NCI-H1048 (cell line): ENCODE results near the gene MYO6.

Experiments used
- DNase-seq: peaks from one replicate; lab custom pipeline; 2025; lab: John Stamatoyannopoulos, UW

The MYO6 gene

DNA sequence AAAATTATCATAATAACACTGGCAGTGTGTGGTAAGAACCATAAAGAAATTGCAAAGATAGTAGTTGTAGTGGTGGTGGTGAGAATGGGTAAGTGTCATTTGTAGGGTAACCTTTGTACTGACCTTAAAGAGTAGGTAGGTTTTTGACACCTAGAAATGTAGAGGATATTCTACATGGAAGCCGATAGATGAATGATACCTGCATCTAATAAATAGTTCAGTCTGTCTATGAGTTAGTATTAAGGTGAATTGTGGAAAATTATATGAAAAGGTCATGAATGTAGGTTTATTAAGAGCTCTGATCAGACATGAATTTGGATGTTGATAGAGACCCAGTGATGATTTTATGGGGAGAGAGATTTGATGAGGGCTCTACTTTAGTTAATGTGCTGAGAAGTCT is 78.1 kb downstream of the MYO6 start:
- no peak for DNase-seq

DNA sequence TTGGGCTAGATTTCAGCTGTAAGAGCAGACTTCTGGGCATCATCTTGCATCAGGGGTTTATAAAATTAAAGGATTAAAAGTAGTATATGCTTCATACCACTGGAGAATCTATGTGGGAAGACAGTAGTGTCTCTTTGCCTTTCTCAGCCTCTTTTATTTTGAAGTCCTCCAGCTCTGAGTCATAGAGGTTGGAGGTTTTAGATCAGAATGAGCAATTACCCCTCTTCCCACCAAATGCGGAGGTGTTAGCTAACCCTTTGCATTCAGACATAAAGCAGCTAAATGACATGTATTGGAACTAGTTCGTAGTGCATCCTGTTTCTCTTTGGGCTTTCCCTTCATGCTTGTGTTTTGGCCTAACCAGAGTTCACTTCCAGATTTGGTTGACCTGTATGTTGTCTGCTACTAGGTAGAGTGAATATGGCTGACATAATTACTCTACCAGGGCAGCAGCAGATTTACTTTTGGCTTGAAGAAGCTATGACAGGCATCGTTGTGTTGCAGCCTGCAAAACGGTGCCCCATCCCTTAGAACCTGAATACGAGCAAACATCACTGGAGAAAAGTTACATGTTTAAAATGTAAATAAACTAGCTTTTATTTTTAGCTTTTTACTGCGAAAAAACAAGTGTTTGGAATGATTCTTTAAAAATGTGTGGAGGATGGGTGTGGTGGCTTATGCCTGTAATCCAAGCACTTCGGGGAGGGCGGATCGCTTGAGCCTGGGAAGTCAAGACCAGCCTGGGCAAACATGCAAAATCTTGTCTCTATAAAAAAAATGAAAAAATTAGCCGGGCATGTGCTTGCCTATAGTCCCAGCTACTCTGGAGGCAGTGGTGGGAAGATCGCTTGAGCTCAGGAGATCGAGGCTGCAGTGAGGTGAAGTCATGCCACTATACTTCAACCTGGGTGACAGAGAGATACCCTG is 82.2 kb downstream of the MYO6 start:
- DNase-seq, result no peak

DNA sequence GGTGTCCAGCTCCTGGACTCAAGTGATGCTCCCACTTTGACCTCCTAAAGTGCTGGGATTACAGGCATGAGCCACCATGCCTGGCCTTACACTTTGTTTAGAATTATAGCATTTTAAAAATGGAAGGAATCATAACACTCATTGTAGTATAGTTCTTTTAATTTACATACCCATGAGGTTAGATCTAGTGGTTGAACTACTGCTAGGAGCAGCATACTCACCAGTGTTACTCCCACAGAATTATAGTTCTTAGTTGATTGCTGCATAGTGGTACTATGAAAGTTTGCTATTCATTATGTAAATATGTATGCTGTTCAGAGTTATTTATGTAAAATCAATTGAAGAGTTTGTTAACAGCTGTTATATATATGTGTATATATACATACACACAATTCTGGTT is 85.4 kb downstream of the MYO6 start:
- DNase-seq, result no peak

DNA sequence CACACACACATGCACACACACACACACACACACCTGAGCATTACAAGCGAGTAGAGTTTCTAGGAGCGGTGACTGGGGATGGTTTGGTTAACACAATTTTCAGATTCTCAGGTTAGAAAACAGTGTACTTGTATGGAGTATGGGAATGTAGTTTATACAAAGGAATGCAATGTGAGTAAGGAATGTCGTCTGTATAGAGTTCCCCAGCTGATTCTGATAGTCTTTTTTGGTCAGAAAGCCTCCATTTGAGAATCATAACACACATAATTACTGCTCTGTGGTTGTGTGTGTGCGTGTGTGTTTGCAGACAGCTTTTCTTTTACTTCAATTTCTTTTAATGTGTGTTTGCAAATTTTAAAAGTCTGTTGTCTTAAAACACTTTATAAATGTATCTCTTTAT is 93.2 kb downstream of the MYO6 start:
- DNase-seq, result no peak

DNA sequence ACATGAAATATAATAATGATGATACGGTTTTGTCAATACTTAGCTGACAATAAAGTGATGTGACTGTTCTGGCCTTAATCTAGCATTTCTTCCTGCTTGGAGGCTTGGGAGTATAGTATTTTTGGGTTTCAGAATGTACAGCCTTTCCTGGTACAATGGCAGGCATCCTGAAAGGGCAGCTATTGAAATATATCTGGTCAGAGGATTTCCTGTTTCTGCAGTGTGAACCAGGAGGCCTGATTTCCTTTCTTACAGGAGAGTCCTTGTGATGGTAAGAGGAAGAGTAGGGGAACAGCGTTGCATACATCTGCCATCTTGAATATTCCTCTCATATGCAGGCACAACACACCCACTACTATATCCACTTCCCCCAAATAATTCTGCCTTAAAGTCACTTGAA is 93.7 kb downstream of the MYO6 start:
- DNase-seq, result no peak

DNA sequence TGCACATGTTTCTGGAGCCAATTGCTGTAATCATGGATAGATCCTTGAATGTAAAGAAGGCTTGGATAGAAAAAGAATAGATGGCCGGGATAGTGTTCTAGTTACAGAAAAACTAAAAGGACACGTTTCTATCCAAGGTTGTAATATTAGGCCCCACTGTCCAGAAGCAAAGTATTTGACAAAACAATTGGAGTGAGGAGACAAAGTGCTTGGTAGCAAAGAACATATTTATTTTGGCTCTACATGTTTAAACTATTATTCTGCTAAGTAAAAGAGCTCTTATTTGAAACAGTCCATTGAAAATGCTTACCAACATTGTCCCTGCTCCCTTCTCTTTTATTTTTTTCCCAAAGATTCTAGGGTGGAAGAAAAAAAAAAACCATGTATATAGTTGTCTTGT is 94.4 kb downstream of the MYO6 start:
- no peak for DNase-seq

DNA sequence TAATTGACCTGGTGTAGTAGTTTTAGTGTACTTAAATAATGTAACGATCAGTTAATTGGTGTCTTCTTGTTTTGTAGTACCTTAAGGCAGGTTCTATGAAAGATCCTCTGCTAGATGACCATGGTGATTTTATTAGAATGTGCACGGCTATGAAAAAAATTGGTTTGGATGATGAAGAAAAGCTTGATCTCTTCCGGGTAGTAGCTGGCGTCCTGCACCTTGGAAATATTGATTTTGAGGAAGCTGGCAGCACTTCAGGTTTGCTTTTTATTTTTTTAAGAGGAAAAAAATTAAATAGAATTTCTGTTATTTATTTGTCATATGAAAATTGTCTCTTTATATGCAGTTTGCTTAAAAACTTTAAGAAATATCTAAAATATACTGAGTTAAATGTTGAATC is 99.2 kb downstream of the MYO6 start:
- no peak for DNase-seq

DNA sequence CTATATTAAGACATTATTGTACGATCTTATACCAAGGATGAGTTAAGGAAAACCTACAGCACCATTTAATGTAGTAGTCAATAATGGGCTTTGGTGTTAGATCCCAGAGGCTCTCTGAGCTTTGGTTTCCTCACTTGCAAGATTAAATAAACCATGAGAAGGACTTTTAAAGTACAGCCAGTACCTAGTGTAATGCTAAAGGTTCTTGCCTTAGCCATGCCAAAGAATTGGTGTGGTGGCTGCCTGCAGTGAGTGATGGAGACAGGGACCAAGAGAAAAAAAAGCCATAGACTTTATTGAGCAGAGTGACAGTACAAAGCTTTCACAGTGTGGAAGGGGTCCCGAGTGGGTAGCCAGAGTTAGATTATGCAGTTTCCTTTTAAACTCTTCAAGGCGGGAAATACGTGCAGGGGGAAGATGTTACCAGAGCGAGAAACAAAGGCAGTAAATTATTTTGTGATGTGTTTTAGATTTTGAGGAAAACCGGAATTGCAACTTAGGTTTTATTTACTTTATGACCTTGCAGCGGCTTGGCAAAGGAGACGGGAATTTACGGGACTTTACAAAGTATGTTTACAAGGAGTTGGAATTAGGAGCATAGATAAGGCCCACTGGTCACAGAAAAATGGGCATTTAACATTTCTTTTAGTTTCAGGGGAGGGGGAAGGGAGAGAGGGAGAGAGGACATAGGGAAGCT is 100.4 kb downstream of the MYO6 start:
- no peak for DNase-seq

DNA sequence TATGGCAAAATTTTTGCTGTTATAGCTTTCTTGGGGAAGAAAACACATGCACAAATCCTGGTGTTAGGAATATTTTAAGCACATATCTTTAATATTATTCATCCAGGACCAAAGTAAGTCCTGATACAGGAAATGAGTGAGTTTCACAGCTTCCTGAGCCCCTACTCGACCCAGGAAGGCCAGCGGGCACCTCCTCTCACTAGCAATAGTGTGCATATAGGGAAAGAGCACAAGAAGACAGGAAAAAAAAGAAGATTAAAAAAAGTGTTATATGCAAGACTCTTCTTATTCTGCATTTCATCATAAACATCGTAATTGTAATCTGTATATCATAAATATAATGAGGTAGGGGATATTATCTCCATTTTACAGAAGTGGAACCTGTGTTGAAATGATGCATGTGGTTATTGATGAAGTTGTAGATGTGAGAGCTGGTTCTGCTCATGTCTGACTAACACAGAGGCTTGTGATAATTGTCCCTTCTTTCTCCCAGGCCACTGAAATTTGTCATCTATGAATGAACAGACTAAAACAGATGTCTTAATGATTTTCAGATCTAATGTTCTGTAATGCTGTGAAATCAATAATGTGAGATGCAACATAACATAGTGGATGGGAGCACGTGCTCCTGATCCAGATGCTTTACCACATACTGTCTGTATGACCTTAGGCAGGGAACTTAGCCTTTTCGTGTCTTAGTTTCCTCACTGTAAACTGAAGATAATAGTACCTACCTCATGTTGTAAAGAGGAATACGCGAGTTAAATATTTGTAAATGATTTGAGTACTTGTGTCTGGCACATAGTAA is 101.2 kb downstream of the MYO6 start:
- DNase-seq, result no peak

DNA sequence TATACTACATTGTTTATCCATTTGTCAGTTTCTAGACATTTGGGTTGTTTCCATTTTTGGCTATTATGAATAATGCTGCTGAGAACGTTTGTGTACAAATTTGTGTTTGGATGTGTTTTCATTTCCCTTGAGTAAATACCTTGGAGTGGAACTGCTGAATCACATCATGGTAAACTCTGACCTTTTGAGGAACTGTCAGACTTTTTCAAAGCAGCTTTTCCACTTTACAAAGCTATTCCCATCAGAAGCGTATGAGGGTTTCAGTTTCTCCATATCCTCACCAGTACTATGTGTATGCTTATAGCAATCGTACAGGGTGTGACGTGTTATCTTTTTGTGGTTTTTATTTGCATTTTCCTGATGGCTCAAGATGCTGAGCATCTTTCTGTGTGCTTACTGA is 103.7 kb downstream of the MYO6 start:
- DNase-seq, result no peak

DNA sequence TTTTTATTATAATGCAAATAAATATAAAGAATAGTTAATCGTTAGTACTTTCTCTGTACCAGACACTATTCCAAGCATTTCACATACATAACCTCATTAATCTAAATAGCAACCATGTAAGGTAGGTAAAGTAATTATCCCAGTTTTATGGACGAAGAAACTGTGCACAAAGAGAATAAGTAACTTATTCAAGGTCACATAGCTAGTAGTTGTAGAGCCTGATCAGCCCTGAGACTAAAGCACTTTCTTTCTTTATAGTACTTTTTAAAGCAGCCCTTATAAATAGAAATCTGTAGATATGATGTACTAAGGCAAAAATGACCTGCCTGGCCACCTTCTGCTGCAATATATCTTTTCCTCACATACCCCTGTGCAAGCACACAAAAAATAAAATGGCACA is 104.8 kb downstream of the MYO6 start:
- DNase-seq, result no peak

DNA sequence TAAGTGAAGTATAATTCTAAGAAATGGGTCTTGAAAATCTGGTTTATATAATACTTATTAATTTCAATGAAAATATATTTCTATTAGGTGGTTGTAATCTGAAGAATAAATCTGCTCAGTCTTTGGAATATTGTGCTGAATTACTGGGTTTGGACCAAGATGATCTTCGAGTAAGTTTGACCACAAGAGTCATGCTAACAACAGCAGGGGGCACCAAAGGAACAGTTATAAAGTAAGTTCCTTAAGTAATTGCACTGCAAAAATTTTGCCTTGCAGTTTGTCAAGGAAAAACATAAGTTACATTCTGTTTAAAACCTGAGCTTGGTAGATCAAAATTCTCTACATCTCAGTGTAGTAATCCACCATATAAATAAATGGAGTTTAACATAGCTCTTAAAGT is 106.0 kb downstream of the MYO6 start:
- DNase-seq, result no peak

DNA sequence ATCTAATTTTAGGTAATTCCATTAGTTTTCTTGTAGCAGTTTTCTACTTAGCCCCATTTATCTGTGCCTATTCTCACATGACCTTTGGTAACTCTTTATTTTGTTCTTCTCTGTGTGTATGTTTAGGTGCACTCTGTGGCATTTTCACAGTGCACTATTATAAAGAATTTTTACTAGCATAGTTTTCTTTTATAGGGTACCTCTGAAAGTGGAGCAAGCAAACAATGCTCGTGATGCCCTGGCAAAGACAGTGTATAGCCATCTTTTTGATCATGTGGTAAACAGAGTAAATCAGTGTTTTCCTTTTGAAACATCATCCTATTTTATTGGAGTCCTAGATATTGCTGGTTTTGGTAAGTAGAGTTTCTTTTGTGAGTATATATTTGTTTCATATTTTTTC is 107.9 kb downstream of the MYO6 start:
- no peak for DNase-seq

DNA sequence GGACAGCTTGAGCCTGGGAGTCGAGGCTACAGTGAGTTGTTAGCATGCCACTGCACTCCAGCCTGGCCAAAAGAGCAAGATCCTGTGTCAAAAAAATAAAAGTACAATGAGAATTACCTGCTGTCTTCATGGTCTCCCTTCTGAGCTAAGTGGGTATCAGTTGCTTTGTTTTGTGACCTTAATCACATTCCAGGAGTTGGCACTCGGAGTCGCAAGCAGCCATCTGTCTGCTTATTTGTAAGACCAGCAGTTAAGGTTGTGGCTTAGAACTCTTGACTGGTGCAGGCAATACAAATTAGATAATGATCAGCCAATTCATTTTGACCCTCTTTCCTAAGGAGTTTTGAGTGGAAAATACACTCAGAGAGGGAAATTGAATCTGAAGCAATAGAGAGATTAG is 114.0 kb downstream of the MYO6 start:
- DNase-seq, result no peak

DNA sequence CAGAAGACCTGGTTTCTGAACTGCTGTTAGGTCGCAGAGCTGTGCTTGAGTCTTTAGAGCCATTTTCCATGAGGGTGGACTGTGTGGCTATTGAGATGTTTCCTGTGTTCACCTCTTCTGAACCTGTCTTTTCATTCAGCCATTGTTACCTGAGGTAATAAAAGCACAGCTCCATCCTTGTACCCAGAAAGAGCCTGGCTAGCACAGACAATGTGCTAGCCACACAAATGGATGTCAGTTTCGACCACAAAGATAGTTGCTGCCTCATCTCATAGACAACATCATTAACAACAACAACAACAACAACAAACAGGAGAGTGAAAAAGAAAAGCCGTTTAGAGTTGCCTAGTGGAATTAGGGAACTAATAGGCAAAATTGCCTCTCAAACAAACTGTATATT is 114.7 kb downstream of the MYO6 start:
- no peak for DNase-seq

DNA sequence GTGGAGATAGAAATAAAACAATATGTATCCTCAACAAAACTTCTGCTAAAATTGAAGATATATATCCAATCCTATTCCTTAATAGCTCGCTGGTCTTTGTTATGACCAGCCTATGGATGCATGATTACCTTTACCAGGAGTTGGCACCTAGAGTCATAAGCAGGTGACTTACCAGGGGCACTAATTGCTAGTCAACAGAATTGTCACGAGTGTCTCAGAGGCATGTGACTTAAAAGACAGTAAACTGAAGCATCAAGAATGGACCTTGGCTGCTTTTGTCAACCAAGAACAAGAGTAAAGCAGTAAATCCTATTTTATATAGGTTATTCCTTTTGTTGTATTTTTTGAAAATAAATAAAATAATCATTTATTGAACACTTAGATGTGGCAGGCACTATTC is 115.4 kb downstream of the MYO6 start:
- DNase-seq, result no peak

DNA sequence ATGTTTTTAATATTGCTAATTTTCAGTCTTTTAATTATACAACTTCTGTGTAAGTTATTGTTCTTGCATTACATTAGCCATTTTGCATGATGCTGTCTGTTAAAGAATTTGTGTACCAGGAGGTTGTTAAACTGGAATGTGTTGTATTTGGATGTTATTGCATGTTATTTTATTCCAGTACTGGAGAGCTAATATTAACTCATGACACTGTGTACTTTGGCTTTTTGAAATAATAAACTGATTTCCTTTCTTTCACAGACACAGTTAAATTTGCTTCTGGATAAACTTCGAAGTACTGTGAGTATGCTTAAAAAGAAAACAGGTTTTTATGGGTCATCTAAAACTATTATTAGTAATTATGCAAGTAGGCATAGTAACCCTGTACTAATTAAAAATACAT is 121.3 kb downstream of the MYO6 start:
- DNase-seq, result no peak

DNA sequence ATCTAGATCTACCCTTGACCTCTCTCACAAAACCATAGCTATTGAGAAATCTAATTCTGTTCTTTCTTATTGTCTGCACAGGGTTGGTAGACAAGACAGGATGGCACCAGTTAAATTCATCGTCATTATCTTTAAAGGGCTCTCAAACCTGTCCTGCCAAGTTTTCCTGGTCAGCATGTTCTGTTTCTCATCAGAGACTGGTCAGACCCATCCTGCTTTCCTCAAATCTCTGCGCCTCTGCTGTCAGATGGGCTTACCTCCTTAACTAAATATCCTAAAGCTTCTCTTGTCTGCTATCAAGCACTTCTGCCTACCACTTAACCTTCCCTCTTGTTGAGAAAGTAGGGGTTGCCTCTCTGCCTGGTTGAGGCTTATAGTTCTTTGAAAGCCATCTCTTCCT is 125.2 kb downstream of the MYO6 start:
- DNase-seq, result no peak

DNA sequence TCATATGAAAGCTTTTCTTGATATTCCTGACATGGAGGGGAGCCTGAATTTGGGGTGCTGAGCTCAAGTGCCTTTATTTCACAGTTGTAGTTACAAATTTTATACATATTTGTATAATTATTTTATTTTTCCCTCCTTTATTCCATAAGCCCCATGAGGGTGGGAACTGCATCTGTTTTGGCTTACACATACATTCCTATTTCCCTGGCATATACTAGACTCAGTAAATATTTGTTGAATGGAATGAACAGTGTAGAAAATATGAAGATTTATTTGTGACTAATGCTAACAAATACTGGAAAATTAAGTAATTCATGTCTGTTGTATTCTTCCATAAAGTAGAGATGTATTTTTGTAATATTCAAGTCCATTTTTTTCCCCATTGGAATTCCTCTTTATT is 127.1 kb downstream of the MYO6 start:
- DNase-seq, result no peak

DNA sequence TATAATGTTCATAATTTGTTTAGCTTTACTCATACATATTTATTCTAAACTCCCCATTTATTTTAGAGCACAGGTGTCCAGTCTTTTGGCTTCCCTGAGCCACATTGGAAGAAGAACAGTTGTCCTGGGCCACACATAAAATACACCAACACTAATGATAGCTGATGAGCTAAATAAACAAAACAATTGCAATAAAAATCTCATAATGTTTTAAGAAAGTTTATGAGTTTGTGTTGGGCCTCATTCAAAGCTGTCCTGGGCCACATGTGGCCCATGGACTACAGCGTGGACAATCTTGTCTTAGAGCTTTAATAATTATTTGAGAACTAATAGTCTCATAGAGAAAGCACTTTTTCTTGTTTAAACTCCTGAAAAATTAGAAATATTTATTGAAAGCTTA is 131.3 kb downstream of the MYO6 start:
- no peak for DNase-seq

DNA sequence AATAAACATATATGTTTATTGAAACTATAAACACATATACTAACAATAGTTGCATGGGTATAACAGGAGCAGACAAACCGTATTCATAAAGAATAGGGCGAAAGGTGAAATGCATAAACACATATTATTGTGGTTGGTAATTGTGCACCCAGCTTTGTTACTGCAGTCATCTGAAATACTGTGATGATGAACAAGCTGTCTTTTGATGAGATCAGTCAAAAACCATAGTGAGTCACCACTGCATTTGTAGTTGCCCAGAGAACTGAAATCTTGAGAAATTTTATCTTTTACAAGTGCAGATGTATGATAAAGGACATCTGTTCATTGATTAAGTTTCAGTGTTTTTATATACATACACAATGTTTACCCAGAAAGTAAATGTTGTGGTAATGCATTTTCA is 133.7 kb downstream of the MYO6 start:
- no peak for DNase-seq

DNA sequence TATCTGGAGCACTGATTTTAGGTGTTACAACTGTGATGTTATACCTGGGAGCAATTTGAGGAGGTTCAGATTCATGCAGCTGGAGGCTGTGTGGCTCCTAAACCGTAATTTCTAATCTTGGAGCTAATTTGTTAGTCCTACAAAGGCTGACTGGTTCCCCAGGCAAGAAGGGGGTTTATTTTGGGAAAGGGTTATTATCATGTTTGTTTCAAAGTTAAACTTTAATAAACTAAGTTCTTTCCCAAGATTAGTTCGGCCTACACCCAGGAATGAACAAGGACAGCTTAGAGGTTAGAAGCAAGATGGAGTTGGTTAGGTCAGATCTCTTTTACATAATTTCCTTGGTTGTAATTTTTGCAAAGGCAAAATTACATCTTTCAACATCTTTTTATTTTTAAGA is 135.8 kb downstream of the MYO6 start:
- DNase-seq, result no peak

DNA sequence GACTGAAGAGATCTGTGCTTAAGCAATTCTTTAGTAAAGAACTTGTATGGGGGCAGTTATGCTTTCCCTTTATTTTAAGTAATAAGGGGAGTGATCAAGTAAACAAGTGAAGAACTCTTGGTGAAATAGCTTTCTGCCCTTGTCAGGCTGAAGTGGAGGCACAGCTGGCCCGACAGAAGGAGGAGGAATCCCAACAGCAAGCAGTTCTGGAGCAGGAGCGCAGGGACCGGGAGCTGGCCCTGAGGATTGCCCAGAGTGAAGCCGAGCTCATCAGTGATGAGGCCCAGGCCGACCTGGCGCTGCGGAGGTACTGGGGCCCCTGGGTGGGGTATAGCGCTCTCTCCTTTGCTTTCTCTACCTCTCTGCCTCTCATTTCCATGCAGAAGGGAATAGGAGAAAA is 143.3 kb downstream of the MYO6 start:
- DNase-seq, result no peak
